ENCODE measurements around the gene AKT1S1.

- TF ChIP-seq EZH2 (IDR thresholded peaks at IDR 0.05): no peak
- no peak for TF ChIP-seq POLR2A (IDR thresholded peaks at IDR 0.05; ENCODE audit: borderline replicate concordance, extremely low read depth, insufficient read depth, insufficient read length)
- no peak for TF ChIP-seq ATF3 (IDR thresholded peaks at IDR 0.05)
- TF ChIP-seq CTCF (IDR thresholded peaks at IDR 0.05 in 2 of 3, conservative IDR thresholded peaks at IDR 0.05 in 1 of 3; ENCODE audit: borderline replicate concordance in 1 of 3, insufficient read depth in 1 of 3, low read depth in 2 of 3, low read length in 2 of 3): no peak
- no peak for TF ChIP-seq RAD21 (IDR thresholded peaks at IDR 0.05; ENCODE audit: low read depth)
- no peak for TF ChIP-seq REST (IDR thresholded peaks at IDR 0.05; ENCODE audit: low read depth)
- TF ChIP-seq SP1 (IDR thresholded peaks at IDR 0.05; ENCODE audit: low read depth): no peak
- no peak for TF ChIP-seq ZFX (IDR thresholded peaks at IDR 0.05)
- TF ChIP-seq POLR2AphosphoS5 (IDR thresholded peaks at IDR 0.05; ENCODE audit: low read depth, low read length): no peak
- TF ChIP-seq TCF7L2 (IDR thresholded peaks at IDR 0.05; ENCODE audit: borderline replicate concordance, extremely low read depth, insufficient read depth, insufficient read length): no peak
- no peak for TF ChIP-seq EZH2phosphoT487 (IDR thresholded peaks at IDR 0.05; ENCODE audit: borderline replicate concordance)
- no peak for TF ChIP-seq JUND (IDR thresholded peaks at IDR 0.05)
Measured at GRCh38 chr19:49840321-49840720, 36.8 kb downstream of the AKT1S1 start.
